HEK293 (cell line): ENCODE measurements around the gene TUT4.

Experiments used
- CTCF ChIP-seq: fragments of 450-650 bp; formaldehyde crosslinking; IDR thresholded peaks from 2 replicates; pipeline ENCODE4 v1.5.1; 2016; ENCODE audit warnings: missing biosample characterization, missing genetic modification characterization
- HOXA7 ChIP-seq: sonication (generic); formaldehyde crosslinking; IDR thresholded peaks from 2 replicates; pipeline ENCODE4 v1.8.1; 2022; ENCODE audit warnings: missing genetic modification reagents, borderline replicate concordance
- PATZ1 ChIP-seq: fragments of 450-650 bp; formaldehyde crosslinking; IDR thresholded peaks from 2 replicates; pipeline ENCODE4 v1.5.1; 2016; ENCODE audit warnings: missing biosample characterization, missing genetic modification characterization
- PRDM4 ChIP-seq: fragments of 450-650 bp; formaldehyde crosslinking; IDR thresholded peaks from 2 replicates; pipeline ENCODE4 v1.5.1; 2017; ENCODE audit warnings: missing biosample characterization, missing genetic modification characterization
- TCF7L2 ChIP-seq: IDR thresholded peaks from 2 replicates; pipeline ENCODE4 v1.6.1; 2011; ENCODE audit warnings: low read depth, mild to moderate bottlenecking, inconsistent platforms, low read length, moderate library complexity, borderline replicate concordance
- ZBTB7A ChIP-seq: fragments of 450-650 bp; formaldehyde crosslinking; IDR thresholded peaks from 2 replicates; pipeline ENCODE4 v1.5.1; 2016; ENCODE audit warnings: low read depth, missing biosample characterization, missing genetic modification characterization

- no peak for TF ChIP-seq CTCF
- TF ChIP-seq ZBTB7A (tag by site-specific recombination), result no peak
- 0 out of 2 replicates have a peak, but pooled peaks have one; percentile 15 for TF ChIP-seq PRDM4 (tag by site-specific recombination)
- no peak for TF ChIP-seq TCF7L2
- peak; percentile 45; the same call in 1 of the 2 replicates for TF ChIP-seq PATZ1 (tag by site-specific recombination)
- no peak for TF ChIP-seq HOXA7 (CRISPR knock-in tag)
Observed at GRCh38 chr1:52553362-52554266, 722 bp upstream of the TUT4 start.
